ENCODE data around the gene CCL17.
"Not testable (repeated sequence)": the region's sequence is repeated elsewhere in the genome, so short reads cannot be mapped to it uniquely, and the experiment has no call there.

The CCL17 gene

DNA sequence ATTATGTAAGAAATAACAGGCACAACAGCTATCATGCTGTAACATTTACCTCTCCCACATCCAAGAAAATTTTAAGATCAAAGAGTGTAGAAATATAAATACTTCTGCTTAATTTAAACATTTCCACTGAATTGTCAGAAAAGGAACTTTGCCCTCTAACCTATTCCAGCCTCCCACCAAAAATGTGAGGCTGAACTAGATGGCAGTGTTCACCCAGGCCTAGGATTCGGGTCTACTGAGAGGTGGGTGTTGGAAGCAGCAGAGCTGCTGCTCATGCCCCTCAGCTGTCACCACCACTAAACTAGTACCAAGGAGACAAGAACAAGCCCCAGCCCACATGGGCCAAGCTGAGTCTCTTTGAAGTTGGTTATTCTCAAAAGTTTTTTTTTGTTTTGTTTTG is 31.3 kb downstream of the CCL17 start:
- no peak for DNase-seq

DNA sequence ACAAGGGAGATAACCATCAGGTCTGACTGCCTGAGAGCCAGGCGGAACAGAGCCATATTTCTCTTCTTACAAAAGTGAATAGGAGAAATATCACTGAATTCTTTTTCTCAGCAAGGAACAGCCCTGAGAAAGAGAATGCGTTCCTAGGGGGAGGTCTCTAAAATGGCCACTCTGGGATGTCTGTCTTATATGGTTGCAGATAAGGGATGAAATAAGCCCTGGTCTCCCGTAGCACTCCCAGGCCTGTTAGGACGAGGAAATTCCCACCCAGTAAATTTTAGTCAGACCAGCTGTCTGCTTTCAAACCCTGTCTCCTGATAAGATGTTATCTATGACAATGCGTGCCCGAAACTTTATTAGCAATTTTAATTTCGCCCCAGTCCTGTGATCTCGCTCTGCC is 35.4 kb downstream of the CCL17 start:
- not testable (repeated sequence) for DNase-seq

DNA sequence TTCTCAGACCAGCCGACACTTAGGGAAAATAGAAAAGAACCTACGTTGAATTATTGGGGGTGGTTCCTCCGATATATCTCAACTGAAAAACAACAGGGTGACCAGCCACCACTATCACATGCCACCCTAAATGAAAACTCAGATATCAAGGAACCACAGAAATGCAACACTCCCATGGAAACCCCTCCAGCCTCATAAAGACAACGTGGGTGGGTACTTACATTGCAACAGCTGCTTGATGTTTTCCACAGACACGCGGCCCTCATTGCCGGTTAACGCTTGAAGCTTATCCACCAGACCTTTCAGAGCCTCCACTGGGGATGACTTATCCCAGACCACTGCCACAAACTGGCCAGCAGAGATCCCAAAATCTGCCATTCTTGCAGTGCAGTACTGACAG is 36.0 kb downstream of the CCL17 start:
- DNase-seq, result not testable (repeated sequence)

DNA sequence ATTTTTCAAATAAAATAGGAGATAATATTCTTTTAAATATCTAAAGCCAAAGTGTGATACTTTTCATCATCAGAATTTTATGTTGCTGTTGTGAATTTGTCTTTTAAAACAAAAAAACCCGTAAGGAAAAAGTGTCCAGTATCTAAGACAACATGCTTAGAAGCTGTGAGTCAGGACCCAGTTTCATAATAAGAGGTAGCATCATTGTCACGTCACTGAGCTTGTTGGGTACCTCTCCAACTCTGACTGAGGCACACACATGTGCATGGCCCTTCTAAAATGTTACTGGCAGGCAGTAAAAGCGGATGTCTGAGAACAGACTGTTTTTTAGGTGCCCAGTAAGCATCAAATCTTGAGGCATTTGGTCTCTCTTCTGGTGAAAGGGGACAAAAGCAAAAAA is 40.1 kb downstream of the CCL17 start:
- DNase-seq, result no peak

DNA sequence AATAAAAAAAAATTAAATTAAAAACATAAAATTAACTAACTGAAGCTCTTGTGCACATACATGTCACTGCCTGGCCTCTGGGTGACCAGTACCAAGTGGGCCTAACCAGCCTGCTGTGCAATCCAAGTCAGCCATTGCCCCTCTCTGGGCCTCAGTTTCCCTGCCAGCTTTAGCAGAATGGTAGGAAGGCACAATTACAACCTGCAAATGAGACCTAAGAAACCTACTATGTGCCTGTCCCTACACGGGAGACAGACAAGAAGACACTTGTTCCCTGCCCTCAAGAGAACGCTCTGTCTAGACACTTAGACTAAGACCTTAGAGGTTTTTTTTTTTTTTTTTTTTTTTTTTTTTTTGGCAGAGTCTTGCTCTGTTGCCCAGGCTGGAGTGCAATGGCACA is 40.9 kb downstream of the CCL17 start:
- DNase-seq, result no peak

DNA sequence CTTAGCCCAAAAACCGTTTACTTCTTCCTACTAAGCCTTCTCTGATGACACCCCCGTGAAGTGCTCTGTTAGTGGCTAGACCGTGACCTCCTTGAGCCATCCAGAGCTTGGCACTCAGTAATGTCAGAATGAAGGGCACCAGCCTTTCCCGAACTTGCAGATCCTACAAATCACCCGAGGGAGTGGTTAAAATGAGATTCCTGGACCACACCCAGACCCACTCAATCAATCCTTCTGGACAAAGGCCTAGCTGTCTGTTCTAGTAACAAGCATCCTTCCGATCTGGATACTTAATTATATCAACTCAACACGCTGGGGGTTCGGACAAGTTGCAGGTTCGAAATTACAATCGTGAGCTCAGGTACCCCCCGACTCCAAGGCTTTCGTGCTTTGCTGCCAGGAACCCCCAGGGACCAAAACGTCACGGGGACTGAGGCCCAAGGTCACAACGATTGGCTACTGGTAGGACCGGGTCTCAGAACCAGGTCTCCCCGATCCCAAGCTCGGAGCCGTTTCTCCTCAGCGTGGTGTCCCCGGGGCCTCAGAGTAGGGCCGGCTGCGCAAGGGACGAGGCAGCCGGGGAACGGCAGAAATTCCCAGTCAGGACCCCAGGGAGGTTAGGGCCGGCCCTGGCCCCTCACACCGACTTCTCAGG is 42.1 kb downstream of the CCL17 start:
- peak; percentile 22 for DNase-seq

DNA sequence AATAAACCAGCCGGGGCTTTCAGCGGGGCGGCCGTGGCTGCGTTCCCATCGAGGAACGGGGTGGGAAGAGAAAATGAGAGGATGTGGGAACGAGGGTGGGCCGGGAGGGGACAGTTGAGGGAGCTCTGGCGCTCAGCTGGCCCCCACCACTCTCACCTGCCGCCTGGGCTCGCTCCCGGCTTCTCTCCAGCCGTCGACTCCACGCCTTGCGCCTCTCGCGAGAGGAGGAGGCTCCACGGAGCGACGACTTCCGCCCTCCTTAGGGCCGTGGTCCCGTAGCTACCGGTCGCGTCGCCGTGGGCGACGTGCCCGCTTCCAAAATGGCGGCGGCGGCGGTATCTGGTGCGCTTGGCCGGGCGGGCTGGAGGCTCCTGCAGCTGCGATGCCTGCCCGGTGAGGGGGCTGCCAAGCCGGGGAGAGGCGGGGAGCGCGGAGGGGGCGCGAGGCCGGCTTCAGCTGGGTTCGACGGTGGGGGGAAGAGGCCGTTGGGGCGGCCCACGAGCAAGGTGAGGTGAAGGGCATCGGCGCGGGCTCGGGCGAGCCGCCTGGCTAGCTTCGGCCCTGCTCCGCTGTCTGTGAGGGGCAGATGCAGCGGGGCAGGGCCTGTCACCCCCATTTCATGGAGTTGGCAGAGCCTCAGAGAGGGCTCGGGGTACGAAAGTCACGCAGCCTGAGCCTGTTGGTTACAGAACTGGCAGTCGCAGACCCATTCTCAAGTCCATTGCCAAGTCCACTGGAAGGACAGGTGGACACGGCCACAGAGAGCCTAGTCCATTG is 42.8 kb downstream of the CCL17 start, which contains the start of the genes CIAPIN1 and COQ9:
Gene CIAPIN1, minus strand, starts transcription at position 200 of the 777 bp plus-strand sequence. CDS start 6,457 bp downstream, outside the sequence.
Gene COQ9, plus strand, starts transcription at position 294 of the 777 bp plus-strand sequence. Its CDS starts 27 bp downstream, at position 321.
- DNase-seq, result peak; percentile 93

DNA sequence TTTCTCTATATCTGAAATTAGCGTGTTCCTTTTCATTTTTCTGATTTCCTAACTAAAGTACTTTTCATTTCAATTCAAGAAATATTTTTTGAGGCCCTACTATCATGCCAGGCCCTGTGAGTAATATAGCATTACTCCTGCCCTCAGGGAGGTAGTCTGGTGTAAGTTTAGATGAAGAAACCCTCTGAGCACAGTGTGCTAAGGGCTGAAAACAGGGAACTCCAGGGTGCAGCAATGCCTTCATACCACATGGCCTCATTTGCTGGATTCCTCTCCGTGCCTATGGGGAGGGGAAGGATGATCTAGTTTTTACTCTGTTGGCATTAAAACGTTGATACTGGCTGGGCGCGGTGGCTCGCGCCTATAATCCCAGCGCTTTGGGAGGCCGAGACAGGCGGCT is 47.5 kb downstream of the CCL17 start:
- DNase-seq, result no peak

DNA sequence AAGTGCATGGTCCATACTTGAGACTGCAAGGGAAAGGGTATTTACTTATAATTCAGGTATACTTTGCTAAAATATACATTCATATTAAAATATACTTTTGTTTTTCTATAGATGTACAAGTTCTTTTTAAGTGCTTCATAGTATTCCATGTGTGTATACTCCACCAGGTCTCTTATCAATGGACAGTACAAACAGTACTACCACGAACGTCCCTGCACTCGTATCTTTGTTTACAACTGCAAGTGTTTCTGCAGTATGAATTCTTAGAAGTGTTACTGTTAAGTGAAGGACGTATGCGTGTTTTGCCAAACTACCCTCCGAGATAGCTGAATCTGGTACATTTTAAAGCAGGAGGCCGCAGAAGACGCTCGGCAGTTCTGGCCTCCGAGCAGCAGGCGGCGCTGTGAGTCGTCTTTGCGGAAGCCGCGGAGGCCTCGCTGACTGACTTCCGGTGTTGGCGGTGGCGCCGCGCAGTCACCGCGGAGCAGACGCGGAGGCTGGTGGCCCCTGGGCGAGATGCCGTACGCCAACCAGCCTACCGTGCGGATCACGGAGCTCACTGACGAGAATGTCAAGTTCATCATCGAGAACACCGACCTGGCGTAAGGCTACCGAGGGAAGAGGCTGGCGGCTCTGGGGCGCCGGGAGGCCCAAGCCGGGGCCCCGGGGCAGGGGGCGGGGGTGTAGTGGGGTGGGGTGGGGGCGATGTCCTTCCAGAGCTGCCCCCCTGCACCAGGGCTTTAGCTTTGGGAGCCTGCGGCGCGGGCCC is 57.8 kb downstream of the CCL17 start, which contains the start of gene POLR2C:
Gene POLR2C, plus strand, starts transcription at position 471 of the 769 bp plus-strand sequence. Its CDS starts 46 bp downstream, at position 517.
- DNase-seq, result peak; percentile 95

DNA sequence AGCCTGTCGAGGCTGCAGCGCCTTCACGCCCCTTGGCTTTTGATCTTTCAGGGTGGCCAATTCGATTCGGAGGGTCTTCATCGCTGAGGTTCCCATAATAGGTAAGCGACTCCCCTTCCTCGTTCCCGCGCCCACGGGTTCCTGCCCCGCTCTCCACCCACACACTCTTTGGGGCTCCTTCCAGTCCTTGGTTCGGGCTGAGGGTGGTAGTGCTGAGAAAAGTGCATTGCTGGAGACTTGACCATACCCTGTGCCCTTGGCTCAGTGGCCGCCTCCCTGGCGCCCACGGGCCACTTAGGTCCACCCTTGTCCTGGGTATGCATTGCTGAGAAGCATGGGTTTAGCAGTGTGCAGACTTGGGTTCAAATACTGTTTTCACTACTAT is 58.4 kb downstream of the CCL17 start:
- DNase-seq, result no peak

DNA sequence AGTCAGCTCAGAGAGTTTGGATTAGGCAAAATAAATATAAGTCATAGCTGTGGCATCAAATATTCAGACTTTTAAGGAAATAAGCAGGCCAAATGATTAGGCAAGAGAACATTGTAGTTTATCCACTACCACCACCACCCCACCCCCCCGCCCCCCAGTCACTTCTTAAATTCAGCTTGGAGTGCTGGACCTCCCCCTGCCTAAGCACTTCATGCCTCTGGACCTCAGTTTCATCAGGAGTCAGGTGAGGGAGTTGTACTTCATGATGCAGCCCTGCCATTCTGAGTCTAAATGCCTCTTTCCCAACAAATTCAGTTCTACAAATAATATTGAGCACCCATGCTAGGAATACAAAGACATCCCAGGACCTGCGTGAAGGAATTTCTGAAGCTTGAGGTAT is 60.0 kb downstream of the CCL17 start:
- no peak for DNase-seq

All from CD4-positive, alpha-beta T cell treated with Interleukin-17A for 4 hours (primary cell).